Activated CD4-positive, alpha-beta T cell treated with anti-CD3 and anti-CD28 coated beads for 4 hours (primary cell): Measurements from ENCODE around the gene S1PR3.

ENCODE experiments used
- DNase-seq, 2 donors: peaks; one replicate each; pipeline ENCODE4 v3.0.0-alpha.2; 2020

Gene S1PR3

DNA sequence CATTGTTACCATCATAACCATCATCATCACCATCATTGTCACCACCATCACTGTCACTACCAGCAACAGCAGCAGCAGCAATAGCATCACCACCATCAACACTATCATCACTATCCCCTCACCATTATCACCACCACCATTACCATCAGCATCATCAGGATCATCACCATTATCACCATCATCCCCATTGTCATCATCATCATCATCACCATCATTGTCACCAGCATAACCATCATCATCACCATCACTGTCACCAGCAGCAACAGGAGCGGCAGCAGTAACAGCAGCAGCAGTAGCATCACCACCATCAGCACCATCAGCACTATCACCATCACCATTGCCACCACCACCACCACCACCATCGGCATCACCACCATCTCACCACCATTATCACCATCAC lies 48.4 kb downstream of the S1PR3 start:
- no peak for DNase-seq

DNA sequence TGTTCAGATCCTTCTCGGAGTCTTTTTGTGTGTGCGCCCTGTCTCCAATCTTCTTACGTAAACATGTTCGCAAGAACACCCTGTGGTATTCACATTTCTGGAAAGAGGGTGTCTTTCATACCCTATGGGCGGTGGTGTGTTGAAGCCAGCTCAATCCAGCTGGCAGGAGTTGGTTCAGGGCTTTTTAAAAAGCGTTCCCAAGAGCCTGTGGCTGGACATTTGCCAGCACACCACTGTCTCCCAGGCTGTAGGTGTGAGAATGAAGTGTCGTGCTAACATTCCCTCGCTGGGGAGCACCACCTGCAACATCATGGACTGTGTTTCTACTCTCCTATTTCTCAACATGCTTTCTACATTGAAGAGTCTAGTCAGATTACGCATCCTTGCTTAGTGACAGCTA lies 51.7 kb downstream of the S1PR3 start:
- DNase-seq: no peak

DNA sequence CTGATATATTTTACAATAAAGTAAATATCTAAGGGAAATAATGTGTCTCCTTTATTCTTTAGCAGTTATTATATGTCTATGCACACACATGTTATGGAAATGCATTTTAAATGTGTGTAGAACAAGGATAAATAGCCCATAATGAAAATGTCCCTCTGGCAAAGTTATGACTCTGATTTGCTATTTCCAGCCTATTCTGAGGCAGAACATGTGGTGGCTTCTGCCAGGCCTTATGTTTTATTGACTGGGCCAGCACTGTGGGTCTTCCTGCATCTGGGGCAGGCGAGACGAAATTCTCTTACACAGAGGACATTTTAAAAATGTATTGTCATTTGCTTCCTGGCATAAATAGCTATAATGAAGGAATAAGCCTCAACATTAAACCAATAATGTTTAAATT lies 52.8 kb downstream of the S1PR3 start:
- no peak for DNase-seq

DNA sequence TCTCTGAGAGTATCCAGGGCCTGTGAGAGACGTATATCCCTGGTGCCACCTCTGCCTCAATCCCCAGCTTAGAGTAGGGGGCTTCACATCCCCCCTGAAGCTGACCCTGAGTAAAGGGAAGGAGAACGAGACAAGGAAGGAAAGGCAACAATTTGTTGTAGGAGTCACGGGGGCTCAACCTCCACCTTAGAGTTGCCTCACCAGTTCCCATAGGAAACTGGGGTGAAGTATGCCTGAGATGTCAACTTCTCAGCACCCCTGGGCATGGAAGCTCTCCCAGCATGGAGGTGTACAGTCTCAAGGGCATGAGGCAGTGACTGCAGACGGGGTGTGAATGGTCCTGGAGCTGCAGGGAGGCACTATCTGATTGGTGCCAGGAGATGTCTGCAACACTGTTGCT lies 53.6 kb downstream of the S1PR3 start:
- DNase-seq: no peak

DNA sequence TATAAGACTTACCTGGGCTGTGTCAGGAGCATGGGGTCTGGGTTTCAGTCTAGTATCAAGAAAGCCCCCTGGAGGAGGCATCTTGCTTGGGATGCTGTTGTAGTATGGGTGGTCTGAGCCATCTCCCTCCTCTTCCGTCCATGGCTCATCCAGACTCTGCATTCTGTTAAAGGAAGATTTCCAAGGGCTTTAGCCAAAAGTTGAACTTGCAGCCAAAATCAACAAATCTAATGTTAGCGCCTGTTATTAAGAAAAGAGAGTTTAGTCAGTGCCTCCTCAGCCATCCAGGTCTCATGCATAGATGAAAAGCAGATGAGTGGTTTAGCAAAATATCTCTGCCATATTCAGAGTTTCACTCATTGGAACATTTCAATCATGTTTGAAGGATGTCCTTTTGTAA lies 55.6 kb downstream of the S1PR3 start:
- no peak for DNase-seq

DNA sequence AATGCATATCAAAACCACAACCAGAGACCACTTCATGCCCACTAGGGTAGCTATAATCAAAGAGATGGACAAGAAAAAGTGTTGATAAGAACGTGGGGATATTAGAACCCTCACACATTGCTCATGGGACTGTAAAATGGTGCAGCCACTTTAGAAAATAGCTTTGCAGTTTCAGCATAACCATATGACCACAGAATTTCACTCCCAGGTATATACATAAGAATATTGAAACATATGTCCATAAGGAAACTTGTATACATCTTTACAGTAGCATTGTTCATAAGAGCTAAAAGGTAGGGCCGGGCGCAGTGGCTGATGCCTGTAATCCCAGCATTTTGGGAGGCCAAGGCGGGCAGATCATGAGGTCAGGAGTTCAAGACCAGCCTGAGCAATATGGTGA lies 56.4 kb downstream of the S1PR3 start:
- no peak for DNase-seq

DNA sequence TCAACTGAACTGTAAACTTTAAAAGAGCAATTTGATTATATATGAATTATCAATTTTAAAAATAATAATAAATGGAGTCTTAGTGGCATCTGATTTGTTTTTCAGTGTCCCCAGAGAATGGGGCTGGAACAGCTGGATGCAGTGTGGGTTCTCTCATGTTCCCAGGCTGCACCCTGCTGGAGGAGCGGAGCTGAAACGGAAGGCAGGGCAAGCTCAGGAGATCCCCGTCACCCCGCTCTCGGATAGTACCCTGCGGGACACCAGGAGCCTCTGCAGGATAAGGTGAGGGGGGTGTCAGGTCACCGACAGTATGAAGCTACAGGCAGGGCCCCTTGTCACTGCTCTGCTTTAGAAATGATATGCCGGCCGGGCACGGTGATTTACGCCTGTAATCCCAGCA lies 57.3 kb downstream of the S1PR3 start:
- DNase-seq: no peak

DNA sequence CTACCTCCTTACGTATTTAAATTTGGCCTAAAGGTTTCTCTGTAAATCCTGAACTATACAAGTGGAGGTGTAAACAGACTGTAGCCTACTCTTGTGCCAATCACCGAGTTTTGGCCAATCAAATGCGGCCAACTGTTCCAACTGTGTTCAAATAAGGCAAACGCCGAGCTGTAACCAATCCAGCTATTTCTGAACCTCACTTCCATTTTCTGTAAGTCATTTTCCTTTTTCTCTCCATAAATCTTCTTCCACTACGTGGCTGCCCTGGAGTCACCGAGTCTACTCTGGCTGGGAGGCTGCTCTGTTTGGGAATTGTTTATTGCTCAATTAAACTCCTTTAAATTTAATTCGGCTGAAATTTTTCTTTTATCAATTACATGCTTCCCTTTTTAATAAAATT lies 58.4 kb downstream of the S1PR3 start:
- no peak for DNase-seq

DNA sequence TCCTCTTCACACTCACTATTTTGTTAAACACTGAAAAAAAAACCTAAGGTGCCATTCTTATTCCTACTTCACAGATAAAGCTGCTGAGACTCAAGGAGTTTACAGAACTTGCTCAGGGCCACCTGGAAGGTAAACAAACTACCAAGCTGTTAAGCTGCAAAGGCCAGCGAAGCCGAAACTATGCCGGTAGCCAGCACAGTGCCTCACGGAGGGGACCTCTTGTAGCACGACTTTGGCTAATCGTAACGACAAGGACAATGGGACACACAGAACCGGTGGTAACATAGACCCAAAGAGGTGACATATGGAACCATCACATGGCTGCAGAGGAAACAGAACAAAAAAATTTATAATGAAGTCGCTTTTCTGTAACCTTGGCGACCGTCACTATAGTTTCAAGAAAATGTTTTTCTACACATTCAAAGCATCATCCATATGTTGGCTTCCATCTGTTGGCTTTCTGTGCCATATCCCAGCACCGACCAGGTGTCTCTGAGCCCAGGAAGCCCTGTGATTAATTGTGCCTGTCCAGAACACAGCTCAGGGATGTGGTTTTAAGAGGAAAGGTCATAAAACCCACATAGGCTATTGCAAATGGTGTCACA lies 60.3 kb downstream of the S1PR3 start:
- DNase-seq: no peak

DNA sequence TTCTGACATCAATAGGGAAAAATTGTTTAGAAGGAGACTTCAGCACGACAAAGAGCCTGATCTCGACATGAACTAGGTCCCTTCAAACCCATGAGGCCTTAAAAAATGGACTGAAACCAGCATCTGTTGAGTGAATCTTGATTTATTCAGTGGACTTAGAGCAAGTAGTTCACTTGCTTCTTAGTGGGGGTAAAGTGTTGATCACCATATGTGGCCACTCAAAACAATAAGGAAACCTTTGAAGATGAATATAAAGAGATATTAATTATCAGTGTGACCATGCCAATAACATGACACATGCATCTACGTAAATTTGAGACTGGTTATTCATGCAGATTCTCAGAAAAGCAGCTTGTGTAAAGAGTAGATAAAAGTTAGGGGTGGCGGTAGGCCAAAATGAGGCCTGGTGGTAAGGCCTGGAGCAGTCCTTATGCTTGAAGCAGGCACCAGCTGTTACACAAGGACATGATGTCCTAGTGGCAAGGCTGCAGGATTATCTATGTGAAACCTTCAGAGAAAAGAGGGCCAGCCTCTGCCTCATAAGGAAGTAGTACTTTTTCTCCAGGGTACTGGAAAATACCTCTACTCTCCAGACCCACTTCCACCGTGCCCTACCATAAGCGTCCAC lies 61.3 kb downstream of the S1PR3 start:
- no peak for DNase-seq

DNA sequence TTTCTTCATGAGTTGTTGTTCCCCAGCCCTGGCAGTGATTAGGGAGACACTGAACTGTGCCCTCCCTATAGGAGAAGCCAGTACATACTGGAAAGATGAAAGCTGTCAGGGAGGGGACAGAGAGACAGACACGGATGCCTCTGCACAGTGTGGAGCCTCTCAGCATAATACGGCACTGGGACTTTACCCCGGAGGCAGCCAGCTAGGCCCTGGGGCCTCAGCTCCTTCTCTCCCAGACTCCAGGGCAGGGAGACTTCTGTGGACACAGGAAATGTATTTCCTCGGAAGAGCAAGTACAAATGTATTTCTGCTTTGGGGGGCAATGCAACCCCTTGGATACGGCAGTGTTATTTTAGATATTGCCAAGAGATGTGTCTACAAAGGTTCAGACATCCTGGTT lies 62.0 kb downstream of the S1PR3 start:
- no peak for DNase-seq
